NCI-H1930 (cell line): Measurements from ENCODE around the gene SLC4A7.
"Not testable (repeated sequence)": the region's sequence is repeated elsewhere in the genome, so short reads cannot be mapped to it uniquely, and the experiment has no call there.

ENCODE experiments used
- DNase-seq, 2 experiments: peaks; one replicate each; lab custom pipeline; 2025; lab: John Stamatoyannopoulos, UW

The SLC4A7 gene

DNA sequence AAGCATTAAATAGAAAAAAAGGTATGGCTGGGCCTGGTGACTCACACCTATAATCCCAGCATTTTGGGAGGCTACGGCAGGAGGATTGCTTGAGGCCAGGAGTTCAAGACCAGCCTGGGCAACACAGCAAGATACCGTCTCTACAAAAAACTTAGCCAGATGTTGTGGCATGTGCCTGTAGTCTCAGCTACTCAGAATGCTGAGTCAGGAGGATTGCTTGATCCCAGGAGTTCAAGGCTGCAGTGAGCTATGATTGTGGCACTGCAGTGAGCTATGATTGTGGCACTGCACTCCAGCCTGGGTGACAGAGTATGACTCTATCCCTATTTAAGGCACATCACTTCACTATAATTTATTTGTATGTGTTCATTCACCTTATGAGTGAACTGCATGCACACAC, 54.3 kb downstream of the SLC4A7 start:
- no peak for DNase-seq

DNA sequence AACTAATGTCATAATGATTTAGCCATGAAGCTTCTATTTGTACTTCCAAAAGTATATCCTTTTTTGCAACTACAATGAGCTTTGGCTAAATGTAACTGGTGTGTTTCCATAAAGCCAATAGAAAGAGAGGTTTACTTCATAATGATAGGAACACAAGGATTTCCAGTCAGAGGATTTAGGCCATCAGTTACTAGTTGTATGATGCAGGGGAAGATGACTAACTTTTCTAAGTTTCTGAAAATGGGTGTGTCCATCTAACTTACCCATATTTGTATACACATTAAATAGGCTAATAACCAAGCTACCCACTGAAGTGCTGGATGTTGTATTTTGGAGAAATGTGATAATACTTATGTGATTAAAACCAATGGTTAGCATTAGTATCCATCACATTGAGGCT, 55.7 kb downstream of the SLC4A7 start:
- DNase-seq: no peak

DNA sequence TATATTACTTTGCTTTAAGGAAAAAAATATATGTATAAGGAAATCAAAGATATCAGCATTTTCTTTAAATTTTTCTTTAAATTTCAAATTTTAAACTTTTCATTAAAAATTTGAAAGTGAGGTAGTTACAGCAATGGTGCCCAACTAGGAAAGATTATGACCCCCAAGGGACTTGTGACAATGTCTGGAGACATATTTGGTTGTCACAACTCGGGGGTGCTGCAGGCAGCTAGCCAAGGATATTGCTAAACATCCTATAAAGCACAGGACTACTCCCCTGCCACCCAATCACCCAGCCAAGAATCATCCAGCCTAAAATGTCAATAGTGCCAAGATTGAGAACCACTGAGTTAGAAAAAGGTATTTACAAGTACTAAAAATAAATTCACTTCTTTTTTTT, 57.3 kb downstream of the SLC4A7 start:
- DNase-seq: no peak

DNA sequence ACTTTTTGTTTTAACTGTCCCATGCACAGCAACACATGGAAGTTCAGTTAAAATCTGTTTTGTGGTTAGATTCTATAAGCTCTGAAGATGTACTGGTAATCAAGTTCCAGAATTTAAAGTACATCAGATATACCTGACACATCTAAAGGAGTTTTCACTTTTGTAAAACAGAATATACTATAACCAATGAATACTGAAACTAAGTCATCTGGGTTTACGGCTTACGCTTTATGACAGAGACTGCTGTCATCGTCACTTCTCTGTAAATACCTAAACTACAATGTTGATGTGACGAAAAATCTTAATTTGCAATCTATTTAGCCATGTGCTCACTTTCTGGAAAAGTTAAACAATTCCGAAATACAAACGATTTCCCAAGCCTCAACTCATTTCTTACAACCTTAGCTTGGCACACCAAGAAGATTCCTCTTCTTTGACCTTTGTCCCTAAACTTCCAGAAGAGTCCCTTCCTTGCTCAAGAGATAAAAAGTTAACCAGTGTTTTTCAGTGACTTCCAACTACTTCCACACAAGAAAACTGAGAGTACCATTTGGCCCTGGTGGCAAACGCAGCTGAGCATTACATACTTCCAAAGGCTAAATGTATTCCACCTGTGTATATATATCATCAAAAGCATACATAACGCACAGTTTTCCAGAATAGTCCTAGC, 58.2 kb downstream of the SLC4A7 start:
- no peak for DNase-seq

DNA sequence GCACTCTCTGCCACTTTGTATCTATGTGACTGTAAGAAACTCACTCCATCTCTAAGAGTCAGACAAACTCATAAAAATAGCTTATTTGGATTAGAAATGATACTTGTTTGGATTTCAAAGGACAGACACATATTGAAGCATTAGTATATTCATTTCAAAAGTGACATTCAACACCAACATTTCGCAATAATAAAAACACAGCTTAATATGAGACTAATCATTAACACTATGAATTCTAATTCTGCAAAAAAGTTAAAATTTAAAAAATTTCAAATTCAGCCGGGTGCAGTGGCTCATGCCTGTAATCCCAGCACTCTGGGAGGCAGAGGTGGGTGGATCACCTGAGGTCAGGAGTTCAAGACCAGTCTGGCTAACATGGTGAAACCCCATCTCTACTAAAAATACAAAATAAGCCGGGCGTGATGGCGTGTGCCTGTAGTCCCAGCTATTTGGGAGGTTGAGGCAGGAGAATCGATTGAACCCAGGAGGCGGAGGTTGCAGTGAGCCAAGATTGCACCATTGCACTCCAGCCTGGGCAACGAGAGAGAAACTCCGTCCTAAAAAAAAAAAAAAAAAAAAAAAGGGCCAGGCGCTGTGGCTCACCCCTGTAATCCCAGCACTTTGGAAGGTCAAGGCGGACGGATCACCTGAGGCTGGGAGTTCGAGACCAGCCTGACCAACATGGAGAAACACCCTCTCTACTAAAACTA, 59.2 kb downstream of the SLC4A7 start:
- not testable (repeated sequence) for DNase-seq

DNA sequence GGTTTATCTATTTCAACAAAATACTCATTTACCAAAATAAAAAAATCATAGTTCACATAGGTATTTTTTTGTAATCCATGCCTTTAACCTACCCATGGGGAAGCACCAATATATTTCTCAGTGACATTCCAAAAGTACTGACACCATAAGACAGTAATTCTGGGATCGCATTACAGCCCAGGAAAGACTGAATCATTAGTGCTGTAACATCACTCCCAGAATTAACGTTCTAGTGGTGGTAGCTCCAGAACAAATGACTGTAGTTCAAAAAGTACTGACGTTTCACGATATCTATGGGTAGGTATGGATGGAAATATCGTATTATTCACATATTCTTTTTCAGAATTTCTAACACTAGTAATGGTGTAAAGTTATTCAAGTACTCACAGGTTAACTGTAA, 60.7 kb downstream of the SLC4A7 start:
- DNase-seq: no peak

DNA sequence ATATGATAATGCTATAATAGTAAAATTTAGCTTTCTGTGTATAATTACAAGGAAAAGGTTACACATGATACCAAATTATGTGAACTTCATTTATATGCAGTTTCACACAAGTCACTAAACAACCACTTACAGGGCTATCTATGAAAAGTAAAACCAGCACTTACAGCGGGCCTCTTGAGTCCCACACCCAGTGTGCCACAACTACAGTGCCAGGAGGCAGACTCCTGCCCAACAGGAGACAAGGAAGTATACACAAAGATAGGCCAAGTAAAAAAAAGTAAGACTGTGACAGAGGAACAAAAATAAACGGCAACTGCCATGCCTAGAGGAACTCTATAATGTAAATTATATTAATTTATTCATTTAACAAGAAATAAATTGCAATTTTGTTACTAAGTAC, 61.6 kb downstream of the SLC4A7 start:
- DNase-seq: no peak

DNA sequence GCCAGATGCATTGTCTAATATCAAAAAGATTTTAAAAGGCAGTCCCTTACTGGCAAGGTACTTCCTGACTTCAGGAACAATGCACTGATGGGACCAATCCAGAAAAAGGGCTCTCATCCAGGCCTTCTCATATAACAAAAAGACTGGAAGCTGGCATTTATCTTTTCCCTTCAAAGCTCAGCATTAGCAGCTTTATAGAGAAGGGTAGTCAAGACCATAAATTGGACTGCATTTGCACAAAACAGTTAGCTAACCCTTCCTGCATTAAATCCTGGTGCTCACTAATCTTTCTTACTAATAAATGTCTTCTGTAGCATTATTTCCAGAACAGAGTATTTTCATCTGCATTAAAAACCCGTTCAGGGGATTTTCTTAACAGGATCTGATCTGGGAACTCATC, 69.0 kb downstream of the SLC4A7 start:
- no peak for DNase-seq

DNA sequence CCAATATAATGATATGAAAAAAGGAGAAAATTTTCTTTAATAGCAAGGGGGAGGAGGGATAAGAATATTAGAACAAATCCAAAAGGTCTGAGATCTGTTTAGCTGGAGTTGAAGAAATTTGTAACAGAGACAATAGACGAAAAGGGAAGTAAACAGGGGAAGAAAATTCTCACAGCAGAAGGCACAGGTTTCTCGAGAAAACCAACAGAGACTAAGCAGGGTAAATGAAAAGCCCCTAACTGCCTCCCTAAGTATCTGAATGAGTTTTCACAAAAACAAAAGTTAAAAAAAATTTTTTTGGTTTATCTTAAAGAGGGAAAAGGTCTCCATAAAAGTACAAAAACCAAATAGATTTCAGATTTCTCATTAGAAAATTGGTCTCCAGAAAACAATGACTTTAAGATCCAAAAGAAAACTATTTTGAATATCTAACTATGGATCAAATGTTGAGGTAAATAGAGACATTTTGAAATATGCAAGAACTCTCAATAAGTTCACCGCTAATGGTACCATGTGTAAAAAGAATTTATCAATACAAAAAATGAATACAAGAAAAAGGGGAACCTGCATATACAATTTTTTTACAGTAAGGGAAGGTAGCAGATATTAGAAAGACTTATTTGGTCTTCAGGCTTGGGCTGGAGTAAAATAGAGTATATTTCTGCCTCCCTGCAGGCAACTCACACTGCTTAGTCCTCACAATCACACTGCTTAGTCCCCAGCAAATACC, 91.1 kb downstream of the SLC4A7 start:
- DNase-seq: no peak

DNA sequence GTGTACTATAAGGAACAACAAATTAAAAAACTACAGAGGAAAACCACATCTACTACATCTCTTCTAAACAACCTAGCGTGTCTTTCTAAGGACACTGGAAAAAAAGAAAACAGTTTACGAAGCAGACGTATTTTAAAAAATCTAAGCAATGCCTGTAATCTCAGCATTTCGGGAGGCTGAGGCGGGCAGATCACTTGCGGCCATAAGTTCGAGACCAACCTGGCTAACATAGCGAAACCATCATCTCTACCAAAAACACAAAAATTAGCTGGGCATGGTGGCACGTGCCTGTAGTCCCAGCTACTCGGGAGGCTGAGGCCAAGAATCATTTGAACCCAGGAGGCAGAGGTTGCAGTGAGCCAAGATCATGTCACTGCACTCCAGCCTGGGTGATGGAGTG, 91.8 kb downstream of the SLC4A7 start:
- not testable (repeated sequence) for DNase-seq

DNA sequence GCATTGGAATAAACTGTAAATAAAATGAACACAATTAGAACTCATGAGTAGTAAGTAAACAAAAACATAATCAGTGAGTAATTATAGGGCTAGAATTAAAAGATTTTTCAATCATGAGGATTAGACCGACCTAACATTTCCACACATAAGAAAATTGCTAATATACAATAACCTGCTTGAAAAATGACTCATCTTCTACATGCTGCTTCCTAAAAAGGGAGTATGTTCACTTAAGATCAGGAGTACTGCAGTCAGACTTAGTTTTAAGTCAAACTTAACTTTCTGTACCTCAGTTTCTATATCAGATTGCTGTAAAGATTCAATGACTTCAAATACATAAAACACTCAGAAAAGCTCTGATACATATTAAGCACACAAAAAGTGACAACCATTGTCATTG, 92.4 kb downstream of the SLC4A7 start:
- no peak for DNase-seq

DNA sequence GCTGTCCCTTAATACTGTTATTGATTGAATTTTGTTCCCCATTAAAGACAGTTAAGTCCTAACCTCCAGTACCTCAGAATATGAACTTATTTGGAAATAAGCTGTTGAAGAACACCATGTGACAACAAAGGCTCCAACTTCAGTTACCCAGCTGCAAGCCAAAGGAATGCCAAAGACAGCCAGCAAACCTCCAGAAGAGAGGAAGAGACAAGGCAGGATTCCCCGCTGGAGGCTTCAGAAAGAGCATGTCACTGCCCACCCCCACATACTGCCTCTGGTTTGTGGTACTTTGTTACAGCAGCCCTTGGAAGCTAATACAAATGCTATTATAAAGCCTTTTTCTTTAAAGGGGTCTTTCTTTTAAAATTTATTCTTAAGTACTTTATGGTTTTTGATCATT, 96.6 kb downstream of the SLC4A7 start:
- no peak for DNase-seq

DNA sequence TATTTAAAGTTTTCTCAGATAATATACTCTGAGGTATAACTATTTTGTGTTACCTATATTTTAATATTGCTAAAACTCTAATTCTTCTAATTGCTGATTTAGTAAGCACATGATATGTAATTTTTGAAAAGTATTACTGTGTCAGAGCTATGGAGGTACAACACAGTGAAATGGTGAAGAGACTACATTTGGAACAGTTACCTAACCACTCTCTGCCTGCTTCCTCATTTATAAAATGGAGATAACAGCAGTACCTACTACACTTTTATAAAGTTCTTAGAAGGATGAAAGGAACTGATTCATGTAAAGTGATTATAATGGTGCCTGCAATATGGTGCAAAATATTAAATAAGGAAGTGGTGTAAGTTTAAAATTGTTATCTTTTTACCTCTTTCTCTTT, 98.7 kb downstream of the SLC4A7 start:
- DNase-seq: no peak

DNA sequence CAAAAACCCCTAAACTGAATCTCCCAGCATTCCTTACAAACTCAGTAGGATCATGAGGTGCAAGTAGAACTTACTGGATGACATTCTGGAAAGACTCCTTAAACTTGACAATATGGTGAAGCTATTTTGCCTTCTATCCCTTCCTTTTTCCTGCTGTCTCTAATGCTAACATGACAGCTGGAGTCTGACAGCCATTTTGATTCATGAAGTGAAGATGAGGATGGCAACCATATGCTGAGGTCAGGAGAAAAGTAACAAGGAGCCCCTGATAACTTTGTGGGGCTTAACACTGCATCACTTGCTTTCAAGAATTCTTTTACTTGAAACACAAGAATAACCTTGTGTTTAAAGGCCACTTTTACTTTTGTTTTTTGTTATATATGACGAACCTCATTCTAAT, 100.0 kb downstream of the SLC4A7 start:
- no peak for DNase-seq

DNA sequence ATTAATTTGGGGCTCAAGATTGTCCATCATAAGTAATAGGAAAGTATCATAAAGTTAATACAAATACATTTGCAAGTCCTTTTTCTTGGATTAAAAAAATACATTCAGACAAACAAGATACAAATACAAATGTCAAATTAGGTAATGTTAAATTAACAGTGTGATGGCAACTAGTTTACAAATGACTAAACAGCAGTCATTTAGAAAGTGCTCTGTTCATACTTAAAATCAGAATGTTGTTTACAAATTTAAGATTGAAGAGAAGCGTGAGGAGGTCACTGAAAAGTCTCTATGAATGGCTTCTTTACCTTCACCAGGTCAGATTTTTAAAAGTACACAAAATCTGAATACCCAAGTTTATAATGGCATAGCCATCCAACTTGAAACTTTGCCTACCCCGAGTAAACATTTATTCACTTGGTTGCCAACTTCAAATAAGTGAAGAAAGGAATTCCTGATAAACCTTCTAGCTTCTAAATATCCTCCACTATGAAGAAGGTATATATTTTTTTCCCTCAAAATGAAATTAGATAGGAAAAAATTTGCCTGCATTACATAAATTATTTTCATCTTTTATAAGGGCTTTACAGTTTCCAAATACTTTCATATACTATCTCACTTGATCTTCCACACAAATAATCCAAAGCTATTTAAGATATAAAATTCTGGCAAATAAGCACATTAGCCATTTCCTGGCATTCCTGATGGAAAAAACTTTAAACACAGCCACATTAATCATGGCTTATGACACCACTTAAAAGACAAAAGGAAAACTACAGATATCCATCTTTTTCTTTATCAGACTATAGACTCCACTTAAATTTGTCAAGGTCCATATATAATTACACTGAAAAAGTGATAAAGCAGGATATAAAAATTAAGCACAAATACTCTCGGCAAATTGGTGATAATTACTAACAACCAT, 103.5 kb downstream of the SLC4A7 start:
- DNase-seq: no peak

DNA sequence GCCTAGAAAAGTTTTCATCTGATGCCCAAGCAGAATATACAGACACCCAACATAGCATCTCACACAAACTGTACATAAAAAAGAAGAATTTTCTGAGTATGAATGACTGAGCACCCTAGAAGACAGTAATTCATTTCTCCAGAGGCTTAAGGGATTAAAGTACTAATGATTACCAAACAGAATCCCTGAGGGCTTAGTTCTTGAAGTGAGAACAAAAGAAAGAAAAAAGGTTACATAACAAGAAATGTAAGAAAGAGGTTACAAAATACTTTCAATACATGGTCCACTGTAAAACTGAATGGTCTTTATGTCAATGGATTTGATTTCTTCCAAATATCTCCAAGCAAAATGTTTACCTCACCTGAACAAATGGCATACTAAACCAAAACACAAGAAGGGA, 105.9 kb downstream of the SLC4A7 start:
- no peak for DNase-seq

DNA sequence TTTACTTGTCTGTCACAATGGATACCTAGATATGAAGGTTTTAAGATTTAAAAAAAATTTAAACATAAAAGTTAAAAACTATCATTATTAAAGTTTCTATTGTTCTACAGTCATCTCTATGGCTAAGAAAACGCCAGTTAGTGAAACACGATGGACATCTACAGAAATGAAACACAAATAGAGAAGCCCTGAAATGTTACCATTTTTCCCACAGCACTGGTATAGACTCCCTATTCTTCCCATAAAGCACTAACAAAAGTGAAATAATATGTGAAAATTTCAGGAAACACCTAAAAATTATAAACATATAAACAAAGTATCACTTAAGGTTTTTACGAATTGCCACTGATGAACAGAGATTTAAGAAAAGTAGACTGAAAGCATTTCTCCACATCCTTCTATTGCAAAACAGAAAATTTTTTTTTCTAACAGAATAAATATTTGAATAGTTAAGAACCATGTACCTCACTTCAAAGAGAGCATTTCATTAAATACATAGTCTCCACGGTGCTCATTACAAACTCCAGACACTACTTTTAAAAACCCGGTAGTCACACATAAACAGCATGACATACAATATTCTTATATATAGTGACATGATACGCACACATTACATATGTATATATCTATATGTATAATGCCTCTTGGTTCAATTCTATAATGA, 107.9 kb downstream of the SLC4A7 start:
- DNase-seq: no peak

DNA sequence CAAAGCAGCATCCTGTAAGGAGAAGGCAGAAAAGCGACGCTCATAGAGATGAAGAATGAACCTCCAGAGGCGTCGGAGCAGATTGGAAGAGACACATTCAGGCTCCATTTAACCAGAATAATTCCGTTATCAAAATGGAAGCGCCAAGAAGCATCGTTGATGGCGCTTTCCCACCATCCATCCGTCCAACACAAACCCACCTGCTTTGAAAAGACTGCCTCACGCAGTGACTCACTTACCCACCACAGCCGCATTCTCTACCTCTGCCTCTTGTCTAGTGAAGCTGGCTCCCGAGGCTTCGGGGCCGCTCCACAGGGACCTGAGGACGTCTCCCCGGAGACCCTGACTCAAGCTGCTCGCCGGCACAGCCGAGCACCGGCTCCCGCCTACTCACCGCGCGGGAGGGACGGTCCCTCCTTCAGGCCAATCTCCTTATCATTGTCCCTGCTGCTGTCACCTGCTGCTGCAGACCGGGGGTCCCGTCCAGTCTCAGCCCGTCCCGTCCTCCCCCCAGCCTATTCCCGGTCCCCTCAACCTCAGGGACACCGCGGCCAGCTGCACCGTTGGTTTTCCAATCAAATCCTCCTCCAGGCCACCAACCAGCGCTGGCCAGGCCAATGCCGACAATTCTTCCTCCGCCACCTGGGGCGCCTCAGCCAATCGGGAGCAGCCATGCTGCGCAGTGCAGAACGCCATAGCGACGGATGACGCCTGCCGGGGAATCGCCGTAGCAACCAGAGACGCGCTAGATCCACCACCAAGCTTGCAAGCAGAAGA, 115.2 kb downstream of the SLC4A7 start, which contains the start of gene NEK10:
TSS of gene NEK10 (minus strand) at position 553 of the 777 bp plus-strand sequence. CDS start 16,501 bp downstream, outside the sequence.
- DNase-seq: peak; percentile 68 to 78

DNA sequence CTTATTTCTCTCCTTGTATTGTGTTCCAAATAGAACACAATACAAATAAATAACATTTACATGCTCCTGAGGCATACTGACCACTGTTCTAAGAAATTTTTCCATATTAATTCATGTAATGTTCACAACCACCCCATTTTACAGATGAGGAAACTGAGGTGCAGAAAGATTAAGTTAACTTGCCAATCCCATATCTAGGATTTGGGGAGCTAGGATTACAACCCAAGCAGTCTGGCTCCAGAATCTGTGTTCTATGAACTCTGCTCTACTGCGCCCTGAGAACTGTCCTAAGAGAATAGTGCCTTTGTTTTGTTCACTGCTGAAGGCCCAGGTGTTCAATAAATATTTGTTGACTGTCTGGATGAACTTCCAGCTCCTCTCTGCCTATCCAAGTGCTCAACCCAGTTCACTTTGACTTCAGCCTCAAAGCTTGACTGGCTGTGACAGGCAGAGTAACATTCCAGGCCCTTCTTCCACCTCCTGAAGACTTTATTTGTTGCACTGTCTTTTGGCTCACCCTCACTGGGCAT, 118.1 kb downstream of the SLC4A7 start:
- DNase-seq: no peak
